GM12878 (cell line): ENCODE measurements around the gene CPSF3. TPM values are rescaled to one million over a fixed set of nuclear protein-coding genes. Genes with fewer than 3 reads are reported as not detected.

ENCODE experiments used
- ATAC-seq: fragments of 200-7000 bp; cut with Tn5 transposase; 3 replicates; pipeline ENCODE4 v1.9.1; 2020; ENCODE audit warnings: mild to moderate bottlenecking, moderate library complexity
- BruUV-seq: library from RNA; stranded (reverse); fragments of 400-500 nt; replicated peaks from 2 replicates; lab custom pipeline; 2021; lab: Mats Ljungman, UMichigan
- CTCF ChIA-PET: fragments of 300-600 bp; sonication (Branson Sonifier 250); formaldehyde crosslinking; extraction: SDS; loops from one replicate; lab custom pipeline; 2021; ENCODE audit warnings: inconsistent platforms; lab: Yijun Ruan, JAX
- POLR2A ChIA-PET: fragments of 350-600 bp; formaldehyde crosslinking; extraction: SDS; loops from one replicate; lab custom pipeline; 2021; ENCODE audit warnings: inconsistent platforms; lab: Charles Lee
- RAD21 ChIA-PET: fragments of 300-600 bp; sonication (Branson Sonifier 250); formaldehyde crosslinking; loops from one replicate; lab custom pipeline; 2023; ENCODE audit warnings: antibody characterized with exemption; ENCODE audit not compliant: unreplicated experiment; lab: Charles Lee
- SMC1A ChIA-PET: fragments of 300-600 bp; sonication (Branson Sonifier 250); formaldehyde crosslinking; loops from one replicate; lab custom pipeline; 2023; ENCODE audit not compliant: unreplicated experiment, uncharacterized antibody; lab: Charles Lee
- DNase-seq: peaks from one replicate; pipeline ENCODE4 v3.0.0-alpha.2; 2011; ENCODE audit warnings: low read depth, low spot score
- FAIRE-seq: peaks from 3 replicates; lab custom pipeline; 2011; peaks lifted over from hg19 to GRCh38; lab: Jason Lieb, UNC
- H2AFZ ChIP-seq: 2 replicates; pipeline ENCODE4 v1.6.0; 2011; ENCODE audit warnings: low read depth, low read length, control low read depth; ENCODE audit not compliant: control insufficient read depth
- H3K27ac ChIP-seq: 2 replicates; pipeline ENCODE4 v1.5.1; 2011; ENCODE audit warnings: control low read depth; ENCODE audit not compliant: control insufficient read depth, insufficient read depth
- H3K27me3 ChIP-seq, 2 experiments: replicated peaks in 1 of 2; 2 replicates each; pipeline versions ENCODE4 v1.6.0 to v1.6.1; 2011; ENCODE audit warnings: low read length in 1 of 2; ENCODE audit not compliant: control insufficient read depth in 2 of 2, insufficient read depth in 2 of 2
- H3K36me3 ChIP-seq, 2 experiments: 2 replicates each; pipeline ENCODE4 v1.5.1; 2011; ENCODE audit warnings: low read length in 1 of 2; ENCODE audit not compliant: control insufficient read depth in 2 of 2, insufficient read depth in 2 of 2
- H3K4me1 ChIP-seq: 2 replicates; pipeline ENCODE4 v1.6.1; 2011; ENCODE audit warnings: mild to moderate bottlenecking, low read length, moderate library complexity, mixed read lengths; ENCODE audit not compliant: control insufficient read depth, insufficient read depth
- H3K4me2 ChIP-seq: 2 replicates; pipeline ENCODE4 v1.6.0; 2011; ENCODE audit warnings: control low read depth; ENCODE audit not compliant: control insufficient read depth, insufficient read depth
- H3K4me3 ChIP-seq: fragments of 200-600 bp; sonication (generic); 2 replicates; pipeline ENCODE4 v1.5.1; 2016
- H3K79me2 ChIP-seq: 2 replicates; pipeline ENCODE4 v1.6.0; 2011; ENCODE audit warnings: low read length; ENCODE audit not compliant: control insufficient read depth, insufficient read depth
- H3K9ac ChIP-seq: 2 replicates; pipeline ENCODE4 v1.8.0; 2011; ENCODE audit warnings: low read length, control low read depth, mixed read lengths; ENCODE audit not compliant: control insufficient read depth, insufficient read depth
- H3K9me3 ChIP-seq: replicated peaks from 3 replicates; pipeline ENCODE4 v1.5.1; 2011; ENCODE audit warnings: mild to moderate bottlenecking, low read length; ENCODE audit not compliant: control insufficient read depth, insufficient read depth
- H4K20me1 ChIP-seq: 2 replicates; pipeline ENCODE4 v1.6.0; 2011; ENCODE audit not compliant: control insufficient read depth, insufficient read depth
- BCL11A ChIP-seq: IDR thresholded peaks from 2 replicates; pipeline ENCODE4 v1.6.1; 2011; ENCODE audit warnings: low read depth, low read length
- BRCA1 ChIP-seq: IDR thresholded peaks from 2 replicates; pipeline ENCODE4 v1.6.1; 2011; ENCODE audit warnings: low read depth, low read length, improper control_type of control experiment
- CEBPB ChIP-seq, 2 experiments: fragments of 150-350 bp in 1 of 2; IDR thresholded peaks; 2 replicates each; pipeline ENCODE4 v1.6.1; 2012 to 2014; ENCODE audit warnings: low read depth in 2 of 2, low read length in 2 of 2, borderline replicate concordance in 1 of 2, inconsistent platforms in 1 of 2
- CHD1 ChIP-seq: IDR thresholded peaks from 2 replicates; pipeline ENCODE4 v1.6.1; 2012; ENCODE audit warnings: low read depth, low read length, improper control_type of control experiment
- CHD2 ChIP-seq: IDR thresholded peaks from 2 replicates; pipeline ENCODE4 v1.6.1; 2011; ENCODE audit warnings: low read depth, low read length, improper control_type of control experiment, borderline replicate concordance
- CHD4 ChIP-seq: fragments of 200-600 bp; sonication (generic); IDR thresholded peaks from 2 replicates; pipeline ENCODE4 v1.6.1; 2016; ENCODE audit warnings: mild to moderate bottlenecking
- IKZF1 ChIP-seq: fragments of 450-650 bp; conservative IDR thresholded peaks from 2 replicates; pipeline ENCODE4 v1.6.1; 2017; ENCODE audit warnings: antibody characterized with exemption, mild to moderate bottlenecking
- KAT2A ChIP-seq: conservative IDR thresholded peaks from 2 replicates; pipeline ENCODE4 v1.6.1; 2011; ENCODE audit warnings: low read depth, low read length; ENCODE audit not compliant: control insufficient read depth
- NR2C2 ChIP-seq: IDR thresholded peaks from 2 replicates; pipeline ENCODE4 v1.6.1; 2011; ENCODE audit warnings: borderline replicate concordance, low read depth; ENCODE audit not compliant: control insufficient read depth, insufficient read length
- SMAD5 ChIP-seq: IDR thresholded peaks from 2 replicates; pipeline ENCODE4 v1.6.1; 2016; ENCODE audit warnings: antibody characterized with exemption, low read depth
- STAT1 ChIP-seq: fragments of 450-650 bp; conservative IDR thresholded peaks from 2 replicates; pipeline ENCODE4 v1.6.1; 2014; ENCODE audit warnings: antibody characterized with exemption, mild to moderate bottlenecking
- TAF1 ChIP-seq: IDR thresholded peaks from 2 replicates; pipeline ENCODE4 v1.6.1; 2011; ENCODE audit warnings: mild to moderate bottlenecking, low read depth, low read length, borderline replicate concordance
- WGBS: methylation state at CpG from one replicate; pipeline ENCODE4 v1.1.6; 2016; ENCODE audit warnings: low lambda C conversion rate; ENCODE audit not compliant: insufficient replicate concordance, insufficient coverage; ENCODE audit errors: missing lambda C conversion rate; 5-methylcytosine and 5-hydroxymethylcytosine counted together
- in situ Hi-C: fragments of 300-500 bp; cut with MboI; formaldehyde crosslinking; loops from 9 replicates; pipeline ENCODE4 v1.14.3; 2018; ENCODE audit warnings: mixed read lengths
- intact Hi-C: fragments of 100-400 bp; cut with micrococcal nuclease; formaldehyde crosslinking; loops from one replicate; pipeline ENCODE4 v1.14.2; 2022; ENCODE audit not compliant: unreplicated experiment
- polyA plus RNA-seq, 11 experiments: library from polyadenylated mRNA; depleted of rRNA in 4 of 11; unstranded in 6 of 11; stranded (reverse) in 5 of 11; fragments of >200 nt; fragmentation: Nextera tagmentation in 4 of 11; fragmentation: Illumina TruSeq in 1 of 11; extraction: Ambion mirVana in 4 of 11; extraction: Trizol in 1 of 11; gene quantifications; 1 replicate in 1 of 11; 2 replicates in 10 of 11; pipeline versions ENCODE4 v1.2.1 to v1.2.3, GENCODE V29; 2011 to 2016; ENCODE audit warnings: inconsistent platforms in 2 of 11, missing spikeins in 2 of 11, low read depth in 1 of 11
- total RNA-seq, 4 experiments: library from RNA; depleted of rRNA in 3 of 4; stranded (reverse); fragments of >200 nt in 3 of 4; fragmentation: Illumina TruSeq in 1 of 4; extraction: Trizol in 1 of 4; gene quantifications; 2 replicates each; pipeline versions ENCODE4 v1.2.1 to v1.2.3, GENCODE V29; 2013 to 2021
- TF ChIP-seq, protein P1 (sequence below): fragments of 450-650 bp; IDR thresholded peaks from 2 replicates; pipeline ENCODE4 v1.6.1; 2017; ENCODE audit warnings: mild to moderate bottlenecking, low read depth, inconsistent platforms; ENCODE audit not compliant: poor library complexity, severe bottlenecking
- TF ChIP-seq, protein P2 (sequence below): IDR thresholded peaks from 2 replicates; pipeline ENCODE4 v1.6.1; 2012; ENCODE audit warnings: low read depth, low read length, improper control_type of control experiment

CPSF3 gene
- total and polyA plus RNA-seq, 10 of the 15 experiments (the other 5 are each of a cell fraction or from before 2014, with no cell fraction given) = 34.5 to 108 (median 76.1) TPM

DNA sequence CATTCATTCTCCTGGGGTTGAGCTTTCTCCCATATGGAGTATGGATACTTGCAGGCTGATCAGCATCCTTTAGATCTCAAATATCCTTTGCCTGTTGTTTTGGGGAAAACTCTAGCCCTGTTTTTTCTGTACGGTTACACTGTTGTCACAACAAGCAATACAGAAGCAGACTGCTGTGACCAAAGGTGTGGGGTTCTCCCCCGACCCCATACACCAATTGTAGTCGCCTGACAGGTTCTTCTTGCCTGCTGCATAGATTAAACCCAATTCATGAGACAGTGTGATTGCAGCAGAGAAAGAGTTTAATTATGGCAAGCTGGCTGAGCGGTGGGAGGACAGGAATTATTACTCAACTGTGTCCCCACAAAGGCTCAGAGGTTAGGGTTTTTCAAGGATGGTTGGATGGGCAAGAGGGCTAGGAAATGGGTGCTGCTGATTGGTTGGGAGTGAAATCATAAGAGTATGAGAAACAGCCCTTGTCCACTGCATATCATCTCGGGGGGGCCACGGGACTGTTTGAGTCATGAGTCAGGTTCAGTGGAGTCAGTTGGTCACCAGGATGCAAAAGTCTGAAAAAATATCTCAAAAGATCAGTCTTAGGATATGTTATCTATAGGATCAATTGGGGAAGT lies 40.7 kb upstream of the CPSF3 start:
- H3K79me2 ChIP-seq = no peaks in the 10 kb centered on the region
- no peak overlapping the region for H3K9ac ChIP-seq
- no peaks in the 10 kb centered on the region for H3K4me1 ChIP-seq
- H4K20me1 ChIP-seq = no peaks in the 10 kb centered on the region
- H3K27ac ChIP-seq = no peak overlapping the region
- ChIA-PET RAD21 (no interaction called here), POLR2A (no interaction called here), SMC1A (interaction anchor here (1.1 kb wide), 1 partner anchor 25 kb away, joined by 3 read pairs; no protein-coding TSS in a partner anchor), CTCF (no interaction called here)
- no peak for DNase-seq
- intact Hi-C loops = no loop called here
- H3K27me3 ChIP-seq = peaks cover 0 to 2% of the 10 kb centered on the region in 2 experiments; a peak in 1 of 4 replicates
- WGBS = 22% methylated on average over 6 of the region's 6 CpGs
- BruUV-seq = no TSS peak
- in situ Hi-C loops = no loop called here
- no peaks in the 10 kb centered on the region; the same call in 2 of the 3 replicates for H3K9me3 ChIP-seq
- H3K36me3 ChIP-seq = no peaks in the 10 kb centered on the region
- no peak overlapping the region for H3K4me2 ChIP-seq
- H3K4me3 ChIP-seq = no peak overlapping the region
- FAIRE-seq = no peak
- ATAC-seq = no peak
- no peak overlapping the region for H2AFZ ChIP-seq
- TF ChIP-seq CEBPB (IDR thresholded peaks at IDR 0.05; ENCODE audit: borderline replicate concordance in 1 of 2, low read depth in 2 of 2, low read length in 2 of 2) (no peak), STAT1 (no peak), SMAD5 (no peak), CHD2 (no peak), IKZF1 (no peak), CHD4 (no peak), TAF1 (no peak), BCL11A (no peak), CHD1 (no peak), NR2C2 (no peak), BRCA1 (no peak), KAT2A (no peak)
- TF ChIP-seq, protein P1, sequence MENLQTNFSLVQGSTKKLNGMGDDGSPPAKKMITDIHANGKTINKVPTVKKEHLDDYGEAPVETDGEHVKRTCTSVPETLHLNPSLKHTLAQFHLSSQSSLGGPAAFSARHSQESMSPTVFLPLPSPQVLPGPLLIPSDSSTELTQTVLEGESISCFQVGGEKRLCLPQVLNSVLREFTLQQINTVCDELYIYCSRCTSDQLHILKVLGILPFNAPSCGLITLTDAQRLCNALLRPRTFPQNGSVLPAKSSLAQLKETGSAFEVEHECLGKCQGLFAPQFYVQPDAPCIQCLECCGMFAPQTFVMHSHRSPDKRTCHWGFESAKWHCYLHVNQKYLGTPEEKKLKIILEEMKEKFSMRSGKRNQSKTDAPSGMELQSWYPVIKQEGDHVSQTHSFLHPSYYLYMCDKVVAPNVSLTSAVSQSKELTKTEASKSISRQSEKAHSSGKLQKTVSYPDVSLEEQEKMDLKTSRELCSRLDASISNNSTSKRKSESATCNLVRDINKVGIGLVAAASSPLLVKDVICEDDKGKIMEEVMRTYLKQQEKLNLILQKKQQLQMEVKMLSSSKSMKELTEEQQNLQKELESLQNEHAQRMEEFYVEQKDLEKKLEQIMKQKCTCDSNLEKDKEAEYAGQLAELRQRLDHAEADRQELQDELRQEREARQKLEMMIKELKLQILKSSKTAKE = no peak
- TF ChIP-seq, protein P2, sequence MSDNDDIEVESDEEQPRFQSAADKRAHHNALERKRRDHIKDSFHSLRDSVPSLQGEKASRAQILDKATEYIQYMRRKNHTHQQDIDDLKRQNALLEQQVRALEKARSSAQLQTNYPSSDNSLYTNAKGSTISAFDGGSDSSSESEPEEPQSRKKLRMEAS = no peak
